ENCODE data around the gene RGS17. TPM values are rescaled to one million over a fixed set of nuclear protein-coding genes. Genes with fewer than 3 reads are reported as not detected.

The RGS17 gene
- total and polyA plus RNA-seq, 10 of the 15 experiments (the other 5 are each of a cell fraction or from before 2014, with no cell fraction given): 0.06 to 0.29 (median 0.14) TPM; not detected in 4

DNA sequence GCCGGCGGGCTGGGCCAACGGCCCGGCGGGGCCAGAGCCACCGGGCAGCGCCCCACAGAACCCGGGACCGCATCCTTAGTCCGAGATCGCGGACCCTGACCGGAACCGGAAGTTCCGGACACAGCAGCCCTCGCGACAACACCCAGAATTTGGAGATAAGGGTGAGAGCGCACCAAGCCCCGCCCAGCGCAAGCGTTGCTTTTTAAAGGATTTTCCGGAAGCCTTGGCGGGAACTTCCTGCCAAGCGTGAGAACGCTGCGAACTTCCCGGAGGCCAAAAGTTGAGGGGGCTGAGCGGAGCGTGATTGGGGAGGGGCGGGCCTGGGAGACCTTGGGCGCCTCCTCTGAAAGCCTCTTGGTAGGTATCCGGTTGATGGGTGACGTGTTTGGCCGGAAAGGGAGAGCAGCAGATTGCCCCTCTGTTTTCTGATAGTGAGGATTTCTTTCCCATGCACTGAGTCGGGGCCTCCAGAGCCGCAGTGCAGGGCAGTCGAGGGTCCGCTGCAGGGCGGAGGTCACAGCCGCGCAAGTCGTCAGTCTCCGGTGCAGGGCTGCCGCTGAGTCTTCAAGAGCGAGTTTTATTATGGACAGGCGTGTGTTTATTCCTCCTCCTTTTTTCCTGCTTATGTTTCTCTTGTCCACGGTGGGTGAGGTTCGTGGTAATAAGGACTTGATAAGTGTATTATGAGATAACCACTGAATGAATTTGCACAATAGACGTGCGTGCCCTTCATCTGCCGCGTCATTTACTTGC, 128.3 kb downstream of the RGS17 start, which contains the start of gene MTRF1L:
Gene MTRF1L (minus strand): TSS at position 97 of the 753 bp plus-strand sequence. CDS start 24 bp downstream, at position 73.
- peaks cover 54% of the 10 kb centered on the region for H3K79me2 ChIP-seq (ENCODE audit: control insufficient read depth, insufficient read depth, low read length)
- TSS peak; percentile 86 for BruUV-seq (replicated peaks)
- FAIRE-seq: peak; percentile 86
- SMC1A ChIA-PET (ENCODE audit: uncharacterized antibody, unreplicated experiment): interaction anchor here (0.6 to 3.0 kb wide), 4 partner anchors 12 to 26 kb away, joined by 3 to 25 read pairs (median 4); no protein-coding TSS in a partner anchor
- no peaks in the 10 kb centered on the region for H3K27me3 ChIP-seq (replicated peaks in 1 of 2; ENCODE audit: control insufficient read depth in 2 of 2, insufficient read depth in 2 of 2, low read length in 1 of 2)
- RAD21 ChIA-PET (ENCODE audit: unreplicated experiment): interaction anchor here (1.0 kb wide), 3 partner anchors 20 to 49 kb away, joined by 3 to 5 read pairs (median 3); partner anchors contain the start of gene FBXO5
- peak within 1 kb of the TSS; percentile 75 for H3K9ac ChIP-seq (ENCODE audit: control insufficient read depth, insufficient read depth, low read length)
- ATAC-seq: peak; percentile 96
- WGBS (ENCODE audit: insufficient coverage, insufficient replicate concordance, low lambda C conversion rate, missing lambda C conversion rate): 2% methylated on average over 51 of the region's 52 CpGs
- in situ Hi-C loops (cut with MboI) (no loop called here), intact Hi-C loops (cut with micrococcal nuclease; ENCODE audit: unreplicated experiment) (loop anchor here (2.0 kb wide), 2 partner anchors 18 to 90 kb away; no protein-coding TSS in a partner anchor)
- peak within 1 kb of the TSS; percentile 61 for H3K27ac ChIP-seq (ENCODE audit: control insufficient read depth, insufficient read depth)
- peak within 1 kb of the TSS; percentile 46 for H2AFZ ChIP-seq (ENCODE audit: control insufficient read depth, low read depth, low read length)
- H4K20me1 ChIP-seq (ENCODE audit: control insufficient read depth, insufficient read depth): no peaks in the 10 kb centered on the region
- peak within 1 kb of the TSS; percentile 84 for H3K4me3 ChIP-seq
- H3K36me3 ChIP-seq (ENCODE audit: control insufficient read depth in 2 of 2, insufficient read depth in 2 of 2, low read length in 1 of 2): peaks cover 0 to 2% of the 10 kb centered on the region in 2 experiments; a peak in 1 of 4 replicates
- peak within 1 kb of the TSS; percentile 83 for H3K4me2 ChIP-seq (ENCODE audit: control insufficient read depth, insufficient read depth)
- H3K9me3 ChIP-seq (replicated peaks; ENCODE audit: control insufficient read depth, insufficient read depth, low read length): no peaks in the 10 kb centered on the region; the same call in 2 of the 3 replicates
- CTCF ChIA-PET: interaction anchor here (1.0 kb wide), 2 partner anchors 16 to 48 kb away, joined by 3 to 4 read pairs; no protein-coding TSS in a partner anchor
- H3K4me1 ChIP-seq (ENCODE audit: control insufficient read depth, insufficient read depth, low read length): no peaks in the 10 kb centered on the region
- POLR2A ChIA-PET: interaction anchor here (7.9 kb wide), 1 partner anchor 18 kb away, joined by 101 read pairs; the partner anchor contains the start of gene FBXO5
- peak; percentile 82 for DNase-seq (ENCODE audit: low read depth, low spot score)
- TF ChIP-seq, protein P1, sequence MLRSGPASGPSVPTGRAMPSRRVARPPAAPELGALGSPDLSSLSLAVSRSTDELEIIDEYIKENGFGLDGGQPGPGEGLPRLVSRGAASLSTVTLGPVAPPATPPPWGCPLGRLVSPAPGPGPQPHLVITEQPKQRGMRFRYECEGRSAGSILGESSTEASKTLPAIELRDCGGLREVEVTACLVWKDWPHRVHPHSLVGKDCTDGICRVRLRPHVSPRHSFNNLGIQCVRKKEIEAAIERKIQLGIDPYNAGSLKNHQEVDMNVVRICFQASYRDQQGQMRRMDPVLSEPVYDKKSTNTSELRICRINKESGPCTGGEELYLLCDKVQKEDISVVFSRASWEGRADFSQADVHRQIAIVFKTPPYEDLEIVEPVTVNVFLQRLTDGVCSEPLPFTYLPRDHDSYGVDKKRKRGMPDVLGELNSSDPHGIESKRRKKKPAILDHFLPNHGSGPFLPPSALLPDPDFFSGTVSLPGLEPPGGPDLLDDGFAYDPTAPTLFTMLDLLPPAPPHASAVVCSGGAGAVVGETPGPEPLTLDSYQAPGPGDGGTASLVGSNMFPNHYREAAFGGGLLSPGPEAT (IDR thresholded peaks at IDR 0.05; ENCODE audit: low read depth): 0 out of 2 replicates have a peak, but pooled peaks have one; percentile 5
- TF ChIP-seq GATAD2B (conservative IDR thresholded peaks at IDR 0.05; ENCODE audit: low read depth) (peak; percentile 68), SP1 (IDR thresholded peaks at IDR 0.05; ENCODE audit: low read depth, low read length) (no peak), GABPA (IDR thresholded peaks at IDR 0.05; ENCODE audit: low read depth) (peak; percentile 88), HDAC6 (IDR thresholded peaks at IDR 0.05; ENCODE audit: unreplicated experiment) (no peak), YY1 (IDR thresholded peaks at IDR 0.05; ENCODE audit: low read depth, low read length) (no peak), ATF7 (IDR thresholded peaks at IDR 0.05; ENCODE audit: low read depth) (peak; percentile 41; the same call in 1 of the 2 replicates), BCL11A (IDR thresholded peaks at IDR 0.05; ENCODE audit: low read depth, low read length) (no peak), ZNF207 (IDR thresholded peaks at IDR 0.05; ENCODE audit: borderline replicate concordance) (no peak), CEBPB (IDR thresholded peaks at IDR 0.05; ENCODE audit: borderline replicate concordance in 1 of 2, low read depth in 2 of 2, low read length in 2 of 2) (no peak), RB1 (IDR thresholded peaks at IDR 0.05; ENCODE audit: borderline replicate concordance) (peak; percentile 20; the same call in 1 of the 2 replicates), KAT2A (conservative IDR thresholded peaks at IDR 0.05; ENCODE audit: control insufficient read depth, low read depth, low read length) (no peak), BRCA1 (IDR thresholded peaks at IDR 0.05; ENCODE audit: low read depth, low read length) (peak; percentile 65), NR2C1 (IDR thresholded peaks at IDR 0.05) (peak; percentile 63), NBN (IDR thresholded peaks at IDR 0.05) (peak; percentile 31; the same call in 1 of the 2 replicates)
- TF ChIP-seq, protein P2, sequence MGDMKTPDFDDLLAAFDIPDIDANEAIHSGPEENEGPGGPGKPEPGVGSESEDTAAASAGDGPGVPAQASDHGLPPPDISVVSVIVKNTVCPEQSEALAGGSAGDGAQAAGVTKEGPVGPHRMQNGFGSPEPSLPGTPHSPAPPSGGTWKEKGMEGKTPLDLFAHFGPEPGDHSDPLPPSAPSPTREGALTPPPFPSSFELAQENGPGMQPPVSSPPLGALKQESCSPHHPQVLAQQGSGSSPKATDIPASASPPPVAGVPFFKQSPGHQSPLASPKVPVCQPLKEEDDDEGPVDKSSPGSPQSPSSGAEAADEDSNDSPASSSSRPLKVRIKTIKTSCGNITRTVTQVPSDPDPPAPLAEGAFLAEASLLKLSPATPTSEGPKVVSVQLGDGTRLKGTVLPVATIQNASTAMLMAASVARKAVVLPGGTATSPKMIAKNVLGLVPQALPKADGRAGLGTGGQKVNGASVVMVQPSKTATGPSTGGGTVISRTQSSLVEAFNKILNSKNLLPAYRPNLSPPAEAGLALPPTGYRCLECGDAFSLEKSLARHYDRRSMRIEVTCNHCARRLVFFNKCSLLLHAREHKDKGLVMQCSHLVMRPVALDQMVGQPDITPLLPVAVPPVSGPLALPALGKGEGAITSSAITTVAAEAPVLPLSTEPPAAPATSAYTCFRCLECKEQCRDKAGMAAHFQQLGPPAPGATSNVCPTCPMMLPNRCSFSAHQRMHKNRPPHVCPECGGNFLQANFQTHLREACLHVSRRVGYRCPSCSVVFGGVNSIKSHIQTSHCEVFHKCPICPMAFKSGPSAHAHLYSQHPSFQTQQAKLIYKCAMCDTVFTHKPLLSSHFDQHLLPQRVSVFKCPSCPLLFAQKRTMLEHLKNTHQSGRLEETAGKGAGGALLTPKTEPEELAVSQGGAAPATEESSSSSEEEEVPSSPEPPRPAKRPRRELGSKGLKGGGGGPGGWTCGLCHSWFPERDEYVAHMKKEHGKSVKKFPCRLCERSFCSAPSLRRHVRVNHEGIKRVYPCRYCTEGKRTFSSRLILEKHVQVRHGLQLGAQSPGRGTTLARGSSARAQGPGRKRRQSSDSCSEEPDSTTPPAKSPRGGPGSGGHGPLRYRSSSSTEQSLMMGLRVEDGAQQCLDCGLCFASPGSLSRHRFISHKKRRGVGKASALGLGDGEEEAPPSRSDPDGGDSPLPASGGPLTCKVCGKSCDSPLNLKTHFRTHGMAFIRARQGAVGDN (IDR thresholded peaks at IDR 0.05): no peak; the same call in 1 of the 2 replicates
- TF ChIP-seq, protein P3, sequence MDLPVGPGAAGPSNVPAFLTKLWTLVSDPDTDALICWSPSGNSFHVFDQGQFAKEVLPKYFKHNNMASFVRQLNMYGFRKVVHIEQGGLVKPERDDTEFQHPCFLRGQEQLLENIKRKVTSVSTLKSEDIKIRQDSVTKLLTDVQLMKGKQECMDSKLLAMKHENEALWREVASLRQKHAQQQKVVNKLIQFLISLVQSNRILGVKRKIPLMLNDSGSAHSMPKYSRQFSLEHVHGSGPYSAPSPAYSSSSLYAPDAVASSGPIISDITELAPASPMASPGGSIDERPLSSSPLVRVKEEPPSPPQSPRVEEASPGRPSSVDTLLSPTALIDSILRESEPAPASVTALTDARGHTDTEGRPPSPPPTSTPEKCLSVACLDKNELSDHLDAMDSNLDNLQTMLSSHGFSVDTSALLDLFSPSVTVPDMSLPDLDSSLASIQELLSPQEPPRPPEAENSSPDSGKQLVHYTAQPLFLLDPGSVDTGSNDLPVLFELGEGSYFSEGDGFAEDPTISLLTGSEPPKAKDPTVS (IDR thresholded peaks at IDR 0.05; ENCODE audit: low read depth, low read length): no peak
